ENCODE data around the gene NATD1.

The NATD1 gene

DNA sequence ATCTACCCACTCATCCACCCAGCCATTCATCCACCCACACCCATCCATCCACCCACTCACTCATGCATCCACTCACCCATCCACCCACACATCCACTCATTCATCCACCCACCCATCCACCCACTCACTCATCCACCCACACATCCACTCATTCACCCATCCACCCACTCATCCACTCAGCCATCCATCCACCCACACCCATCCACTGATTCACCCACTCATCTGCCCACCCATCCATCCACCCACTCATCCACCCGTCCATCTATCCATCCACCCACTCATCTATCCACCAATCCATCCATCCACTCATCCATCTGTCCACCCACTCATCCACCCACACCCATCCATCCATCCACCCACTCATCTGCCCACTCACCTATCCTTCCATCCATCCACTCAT lies 17.3 kb downstream of the NATD1 start:
- DNase-seq, result no peak
- TF ChIP-seq, protein P1, sequence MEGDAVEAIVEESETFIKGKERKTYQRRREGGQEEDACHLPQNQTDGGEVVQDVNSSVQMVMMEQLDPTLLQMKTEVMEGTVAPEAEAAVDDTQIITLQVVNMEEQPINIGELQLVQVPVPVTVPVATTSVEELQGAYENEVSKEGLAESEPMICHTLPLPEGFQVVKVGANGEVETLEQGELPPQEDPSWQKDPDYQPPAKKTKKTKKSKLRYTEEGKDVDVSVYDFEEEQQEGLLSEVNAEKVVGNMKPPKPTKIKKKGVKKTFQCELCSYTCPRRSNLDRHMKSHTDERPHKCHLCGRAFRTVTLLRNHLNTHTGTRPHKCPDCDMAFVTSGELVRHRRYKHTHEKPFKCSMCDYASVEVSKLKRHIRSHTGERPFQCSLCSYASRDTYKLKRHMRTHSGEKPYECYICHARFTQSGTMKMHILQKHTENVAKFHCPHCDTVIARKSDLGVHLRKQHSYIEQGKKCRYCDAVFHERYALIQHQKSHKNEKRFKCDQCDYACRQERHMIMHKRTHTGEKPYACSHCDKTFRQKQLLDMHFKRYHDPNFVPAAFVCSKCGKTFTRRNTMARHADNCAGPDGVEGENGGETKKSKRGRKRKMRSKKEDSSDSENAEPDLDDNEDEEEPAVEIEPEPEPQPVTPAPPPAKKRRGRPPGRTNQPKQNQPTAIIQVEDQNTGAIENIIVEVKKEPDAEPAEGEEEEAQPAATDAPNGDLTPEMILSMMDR (IDR thresholded peaks at IDR 0.05), result no peak
- no peak overlapping the region for H3K27ac ChIP-seq
- H3K4me3 ChIP-seq, result no peak overlapping the region
- no peaks in the 10 kb centered on the region for H3K9me3 ChIP-seq
- peaks cover 0 to 8% (median 0%) of the 10 kb centered on the region in 4 donors for H3K4me1 ChIP-seq
- H3K36me3 ChIP-seq, result no peaks in the 10 kb centered on the region
- no peaks in the 10 kb centered on the region for H3K27me3 ChIP-seq
- intact Hi-C loops (cut with DNase I; ENCODE audit: low total_unique reads), result no loop called here

DNA sequence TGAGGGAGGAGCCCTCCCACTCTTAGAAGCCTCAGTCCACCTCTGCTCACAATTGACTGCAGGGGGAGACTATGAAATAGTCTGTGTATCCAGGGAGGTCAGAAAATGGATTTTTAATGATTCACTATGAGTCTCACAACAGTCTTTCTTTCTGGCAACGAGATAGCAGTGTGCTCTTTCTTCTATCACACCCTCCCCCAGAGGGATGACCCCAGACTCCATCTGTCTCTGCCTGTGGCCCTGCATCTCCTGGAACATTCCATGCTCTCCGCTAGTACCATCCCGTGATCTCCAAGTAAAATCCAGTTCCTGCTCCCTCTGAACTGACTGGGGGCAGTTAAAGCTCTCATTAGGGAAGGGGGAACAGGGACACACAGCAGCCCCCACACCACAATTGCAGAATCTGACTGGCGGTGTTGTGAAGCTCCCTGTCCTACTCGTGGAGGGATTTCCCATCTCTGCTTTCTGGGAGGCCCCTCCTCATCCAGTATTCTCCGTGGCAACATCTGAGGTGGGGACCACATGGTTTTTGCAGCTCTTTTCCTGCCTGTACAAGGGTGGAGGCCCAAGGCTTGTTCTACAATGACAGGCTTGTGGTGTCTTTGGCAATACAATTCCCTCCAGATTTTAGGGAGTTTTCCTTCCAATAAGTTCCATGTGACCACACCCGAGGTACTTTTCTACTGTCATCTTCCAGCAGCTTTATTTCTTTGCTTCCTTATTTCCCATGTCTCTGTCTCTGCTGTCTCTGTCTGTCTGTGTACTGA lies 19.4 kb downstream of the NATD1 start:
- Histone ChIP-seq H3K4me1 (no peaks in the 10 kb centered on the region), H3K36me3 (no peaks in the 10 kb centered on the region), H3K27me3 (no peaks in the 10 kb centered on the region), H3K27ac (no peak overlapping the region), H3K4me3 (no peak overlapping the region), H3K9me3 (no peaks in the 10 kb centered on the region)
- DNase-seq, result no peak
- intact Hi-C loops (cut with DNase I; ENCODE audit: low total_unique reads), result no loop called here
- TF ChIP-seq, protein P1 (IDR thresholded peaks at IDR 0.05), result no peak

- no peaks in the 10 kb centered on the region for H3K27me3 ChIP-seq
- H3K4me1 ChIP-seq, result no peaks in the 10 kb centered on the region
- DNase-seq, result no peak
- no peaks in the 10 kb centered on the region for H3K9me3 ChIP-seq
- no peak overlapping the region for H3K4me3 ChIP-seq
- H3K36me3 ChIP-seq, result no peaks in the 10 kb centered on the region
- H3K27ac ChIP-seq, result no peak overlapping the region
- intact Hi-C loops (cut with DNase I; ENCODE audit: low total_unique reads), result no loop called here
- TF ChIP-seq, protein P1 (IDR thresholded peaks at IDR 0.05), result no peak
Measured at GRCh38 chr17:21232033-21232749, 21.0 kb downstream of the NATD1 start.

GRCh38 chr17:21231533-21231932 lies 21.7 kb downstream of the NATD1 start:
- intact Hi-C loops (cut with DNase I; ENCODE audit: low total_unique reads), result no loop called here
- no peaks in the 10 kb centered on the region for H3K4me1 ChIP-seq
- no peaks in the 10 kb centered on the region for H3K27me3 ChIP-seq
- TF ChIP-seq, protein P1 (IDR thresholded peaks at IDR 0.05), result no peak
- no peak overlapping the region for H3K27ac ChIP-seq
- DNase-seq, result no peak
- H3K9me3 ChIP-seq, result no peaks in the 10 kb centered on the region
- no peak overlapping the region for H3K4me3 ChIP-seq
- H3K36me3 ChIP-seq, result no peaks in the 10 kb centered on the region

GRCh38 chr17:21228845-21229244 lies 24.4 kb downstream of the NATD1 start:
- Histone ChIP-seq H3K27ac (no peak overlapping the region), H3K4me3 (no peak overlapping the region), H3K4me1 (no peaks in the 10 kb centered on the region), H3K27me3 (no peaks in the 10 kb centered on the region), H3K36me3 (no peaks in the 10 kb centered on the region), H3K9me3 (no peaks in the 10 kb centered on the region)
- DNase-seq, result no peak
- intact Hi-C loops (cut with DNase I; ENCODE audit: low total_unique reads), result no loop called here
- TF ChIP-seq, protein P1 (IDR thresholded peaks at IDR 0.05), result no peak
